HG03135 (cell line): Measurements from ENCODE around the gene FBXO48.

Experiments
- ATAC-seq: cut with Tn5 transposase; IDR thresholded peaks from one replicate; pipeline ENCODE4 v1.9.1; 2021; ENCODE audit warnings: mild to moderate bottlenecking, moderate library complexity; ENCODE audit not compliant: unreplicated experiment

The FBXO48 gene

DNA sequence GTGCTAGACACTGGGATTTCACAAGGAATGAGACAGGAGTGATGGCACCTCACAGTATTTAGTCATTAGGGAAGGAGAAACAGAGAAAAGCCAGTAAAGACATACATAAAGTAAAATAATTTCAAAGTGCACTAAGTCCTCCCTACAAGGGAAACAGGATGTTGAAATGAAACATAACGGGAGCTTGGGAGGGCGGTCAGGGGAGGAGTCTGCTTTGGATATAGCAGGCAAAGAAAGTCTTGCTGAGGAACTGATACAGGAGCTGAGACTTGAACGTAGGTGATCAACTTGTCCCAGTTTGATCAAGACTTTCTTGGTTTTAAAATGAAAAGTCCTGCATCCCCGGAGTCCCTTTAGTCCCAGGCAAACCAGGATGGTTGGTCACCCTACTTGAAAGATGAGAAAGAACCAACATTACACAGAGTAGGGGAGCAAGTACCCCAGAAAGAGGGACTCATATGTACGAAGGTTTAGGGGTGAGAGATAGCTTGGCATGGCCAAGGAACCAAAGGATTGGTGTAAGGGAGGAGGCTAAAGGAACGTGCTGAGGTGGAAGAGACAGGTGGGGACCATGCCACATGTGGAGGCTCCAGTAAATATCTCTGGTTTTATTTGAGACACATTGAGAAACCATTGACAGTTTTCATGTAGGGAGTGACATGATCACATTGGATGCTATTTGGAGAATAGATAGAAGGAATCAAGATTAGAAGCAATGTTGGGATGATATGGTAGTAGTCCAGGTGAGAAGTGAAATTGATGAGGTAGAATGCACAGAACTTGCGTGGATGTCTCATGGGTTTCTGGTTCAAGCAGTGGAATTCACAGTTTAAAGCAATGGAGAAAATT lies 28.4 kb downstream of the FBXO48 start:
- no peak for ATAC-seq

DNA sequence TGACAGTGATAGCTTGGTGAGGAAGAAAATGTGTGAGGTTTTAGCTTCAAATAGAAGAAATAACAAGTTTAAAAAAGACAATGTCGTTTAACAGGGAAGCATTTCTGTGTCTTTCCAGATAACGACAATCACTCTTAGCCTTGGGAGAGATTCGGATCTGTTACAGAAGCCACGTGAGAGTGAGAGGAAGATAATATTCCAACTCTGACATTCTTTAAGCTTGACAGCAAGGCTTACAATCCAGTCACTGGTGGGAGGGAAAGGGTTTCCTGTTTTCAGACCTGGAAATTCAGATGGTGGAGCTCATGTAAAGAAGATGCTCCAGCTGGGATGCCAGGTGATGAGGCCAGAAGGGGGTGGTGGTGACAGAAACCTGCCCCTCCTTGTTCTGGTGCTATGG lies 30.8 kb downstream of the FBXO48 start:
- no peak for ATAC-seq

DNA sequence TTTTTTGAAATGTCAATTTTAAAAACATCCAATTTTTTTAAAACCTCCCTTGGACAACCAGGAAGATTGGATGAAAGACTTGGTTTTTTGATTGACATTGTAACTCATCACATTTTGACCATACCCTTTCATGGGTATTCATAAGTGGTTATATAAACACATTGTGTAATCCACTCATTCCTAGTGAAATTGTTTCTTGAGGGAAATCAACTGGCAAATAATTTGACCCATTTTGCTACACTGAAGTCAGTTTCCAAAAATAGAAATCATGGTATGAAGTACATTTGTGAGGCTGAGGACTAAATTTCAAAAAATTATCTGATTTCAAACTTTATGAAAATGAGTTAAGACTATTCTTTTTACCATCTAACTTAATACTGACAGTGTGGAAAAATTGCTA lies 31.5 kb downstream of the FBXO48 start:
- no peak for ATAC-seq

DNA sequence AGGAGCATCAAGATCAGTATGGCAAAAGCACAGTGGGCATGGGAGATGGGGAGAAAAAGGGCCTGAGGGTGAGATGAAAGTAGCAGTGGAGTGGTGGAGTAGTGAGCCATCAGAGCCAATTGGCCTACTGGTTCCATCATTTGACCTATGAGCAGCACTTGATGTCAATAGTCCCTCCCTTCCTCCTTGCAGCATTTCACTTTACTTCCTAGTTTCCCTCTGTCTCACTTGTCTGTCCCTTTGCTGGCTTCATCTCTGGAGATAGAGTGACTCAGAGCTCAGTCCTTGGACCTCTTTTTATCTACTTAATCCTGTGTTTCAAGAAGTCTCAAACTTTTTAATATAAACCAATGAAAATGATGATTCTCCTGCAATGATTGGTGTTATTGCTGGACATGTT lies 32.1 kb downstream of the FBXO48 start:
- no peak for ATAC-seq

DNA sequence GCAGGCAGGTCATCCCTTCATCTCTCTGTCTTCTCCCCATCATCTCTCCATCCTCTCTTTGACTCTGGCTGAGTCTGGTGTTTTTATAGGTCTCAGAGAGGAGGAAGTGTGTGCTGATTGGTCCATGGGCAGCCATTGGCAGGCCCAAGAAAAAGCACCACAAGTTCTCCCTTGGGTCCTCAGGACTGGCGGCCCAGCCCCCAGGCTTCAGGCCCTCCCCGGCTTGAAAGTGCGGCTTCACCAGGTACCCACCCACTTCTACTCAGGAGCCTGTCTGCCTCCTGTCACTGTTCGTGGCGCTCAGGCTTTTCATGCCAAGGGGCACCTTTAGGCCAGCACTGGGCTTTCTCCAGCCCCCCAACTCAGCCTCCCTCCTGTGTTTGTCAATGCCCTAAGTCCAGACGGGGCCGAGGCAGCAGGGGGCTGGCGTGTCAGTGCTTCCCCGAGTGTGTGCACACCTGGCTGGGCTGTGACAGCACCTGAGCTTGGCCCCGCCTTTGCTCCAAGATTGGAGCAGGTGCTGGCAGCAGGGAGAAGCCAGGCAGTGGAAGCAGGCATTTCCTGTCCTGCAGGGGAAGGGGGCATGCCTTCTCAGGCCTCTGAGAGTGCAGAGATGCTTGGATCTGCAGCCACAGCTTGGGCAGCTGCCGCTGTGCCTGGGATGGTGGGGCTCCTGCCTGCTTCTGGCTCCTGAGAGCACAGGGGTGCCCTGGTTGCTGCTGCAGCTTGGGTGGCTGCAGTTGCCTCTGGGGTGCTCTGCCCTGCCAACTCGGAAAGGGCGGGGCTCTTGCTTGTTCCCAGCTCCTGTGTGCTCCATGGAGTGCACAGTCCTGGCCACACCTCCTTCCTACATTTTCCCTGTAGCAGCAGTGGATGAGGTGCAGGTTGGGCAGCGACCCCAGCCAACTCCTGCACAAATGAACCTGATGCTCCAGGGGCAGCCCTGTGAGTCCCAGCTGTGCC lies 34.1 kb downstream of the FBXO48 start:
- ATAC-seq, result no peak

DNA sequence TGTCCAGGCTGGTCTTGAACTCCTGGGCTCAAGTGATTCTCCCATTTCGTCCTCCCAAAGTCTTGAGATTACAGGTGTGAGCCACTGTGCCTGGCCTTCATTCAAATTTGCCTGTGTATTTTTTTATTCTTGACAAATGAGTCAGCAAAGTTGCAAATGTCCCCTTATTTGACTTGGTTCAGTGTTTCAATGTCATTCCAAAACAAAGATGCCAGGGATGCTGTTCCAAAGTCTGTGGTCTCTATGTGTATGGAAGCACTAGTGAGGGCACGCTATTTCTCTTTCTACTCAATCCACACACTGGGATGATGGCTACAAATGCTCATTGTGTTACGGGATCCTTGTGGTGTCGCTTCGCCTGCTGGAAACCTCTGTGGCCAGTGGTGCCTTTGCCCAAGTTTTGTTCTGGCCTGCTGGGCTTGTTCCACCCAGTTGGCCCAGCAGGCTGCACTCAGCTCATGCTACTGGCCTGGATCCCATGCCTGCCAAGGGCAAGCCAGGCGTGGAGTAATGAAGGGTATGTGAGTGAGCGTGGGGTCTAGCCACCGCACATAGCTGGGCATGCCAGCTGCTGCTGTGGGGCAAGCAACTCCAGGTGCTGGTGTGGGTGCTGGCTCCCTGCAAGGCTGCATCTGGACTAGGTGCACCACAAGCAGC lies 35.6 kb downstream of the FBXO48 start:
- no peak for ATAC-seq

DNA sequence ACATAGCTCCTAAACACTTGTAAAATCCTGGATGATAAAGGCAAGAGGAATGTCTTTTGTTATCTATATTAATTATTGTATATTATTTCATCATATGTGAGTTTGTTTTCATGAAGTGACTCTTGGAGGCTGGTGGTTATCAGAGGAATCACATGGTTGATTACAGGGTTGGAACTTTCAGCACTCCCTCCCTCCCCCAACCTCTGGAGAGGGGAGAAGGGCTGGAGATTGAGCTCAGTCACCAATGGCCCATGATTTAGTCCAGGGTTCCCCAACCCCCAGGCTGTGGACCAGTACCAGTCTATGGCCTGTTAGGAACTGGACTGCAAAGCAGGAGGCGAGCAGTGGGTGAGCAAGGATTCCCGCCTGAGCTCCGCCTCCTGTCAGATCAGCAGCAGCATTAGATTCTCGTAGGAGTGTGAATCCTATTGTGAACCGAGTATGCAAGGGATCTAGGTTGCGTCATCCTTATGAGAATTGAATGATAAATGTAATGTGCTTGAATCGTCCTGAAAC lies 37.7 kb downstream of the FBXO48 start:
- no peak for ATAC-seq

DNA sequence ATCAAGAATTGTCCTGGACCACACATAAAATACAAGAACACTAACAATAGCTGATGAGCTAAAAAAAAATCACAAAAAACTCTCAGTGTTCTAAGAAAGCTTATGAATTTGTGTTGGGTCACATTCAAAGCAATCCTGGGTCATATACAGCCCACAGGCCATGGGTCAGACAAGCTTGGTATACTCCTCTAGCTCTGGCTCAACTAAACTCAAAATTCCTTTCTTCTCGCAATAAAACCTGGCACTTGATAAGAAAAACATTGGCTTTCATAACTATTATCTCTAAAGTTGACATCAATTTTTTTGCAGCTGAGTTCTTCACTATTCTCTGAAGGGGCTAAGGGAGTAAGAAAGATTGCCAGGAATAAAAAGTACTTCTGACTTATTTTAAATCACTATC lies 38.3 kb downstream of the FBXO48 start:
- no peak for ATAC-seq

DNA sequence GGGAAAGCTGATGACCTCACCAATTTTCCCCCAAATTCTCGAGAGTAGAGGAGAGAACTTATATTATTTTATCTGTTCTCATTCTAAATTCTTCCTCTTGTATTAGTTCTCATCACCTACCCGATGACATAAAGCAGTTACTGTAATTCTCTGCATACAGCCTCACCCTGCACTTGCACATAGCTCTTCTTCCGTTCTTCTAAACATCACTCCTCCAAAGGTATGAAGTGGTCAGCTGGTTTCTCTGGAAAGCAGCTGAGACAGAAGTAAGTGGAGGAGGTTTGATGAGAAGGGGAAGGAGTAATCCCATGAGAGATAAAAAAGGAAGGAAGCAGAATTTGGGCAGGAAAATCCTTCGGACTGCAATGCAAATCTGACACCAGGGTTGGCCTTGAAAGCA lies 39.0 kb downstream of the FBXO48 start:
- no peak for ATAC-seq

DNA sequence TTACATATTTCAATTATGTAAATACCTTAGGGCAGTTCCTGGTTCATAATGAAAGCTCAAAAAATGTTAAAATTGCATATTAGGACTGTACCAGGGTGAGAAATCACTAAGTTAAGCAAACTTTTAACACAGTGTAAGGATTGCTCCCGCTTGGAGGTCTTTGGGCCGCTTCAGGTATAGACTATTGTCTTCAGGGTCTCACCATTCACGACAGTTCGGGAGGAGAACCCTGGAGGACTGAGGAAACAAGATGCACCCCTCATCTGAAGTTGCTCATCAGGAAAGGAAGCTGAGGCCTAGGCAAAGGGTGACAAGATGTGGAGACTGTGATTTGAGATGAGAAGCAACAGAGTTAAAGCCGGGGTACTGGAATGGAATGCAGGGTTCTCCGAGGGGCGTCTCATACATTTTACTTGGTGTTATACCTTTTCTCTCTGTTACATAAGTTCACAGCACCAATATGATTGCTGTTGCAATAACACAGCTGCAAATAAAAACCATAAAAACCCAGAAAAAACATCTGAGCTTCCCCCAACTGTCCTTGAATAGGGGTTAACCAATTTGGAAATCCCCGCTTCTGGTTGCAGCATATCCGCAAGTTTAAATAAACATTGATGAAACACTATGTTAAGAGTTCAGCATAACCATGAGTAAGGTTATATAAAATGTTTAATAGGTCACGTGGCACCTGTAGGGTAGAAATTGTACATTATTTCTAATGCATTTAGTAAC lies 40.1 kb downstream of the FBXO48 start:
- peak; percentile 39 for ATAC-seq

DNA sequence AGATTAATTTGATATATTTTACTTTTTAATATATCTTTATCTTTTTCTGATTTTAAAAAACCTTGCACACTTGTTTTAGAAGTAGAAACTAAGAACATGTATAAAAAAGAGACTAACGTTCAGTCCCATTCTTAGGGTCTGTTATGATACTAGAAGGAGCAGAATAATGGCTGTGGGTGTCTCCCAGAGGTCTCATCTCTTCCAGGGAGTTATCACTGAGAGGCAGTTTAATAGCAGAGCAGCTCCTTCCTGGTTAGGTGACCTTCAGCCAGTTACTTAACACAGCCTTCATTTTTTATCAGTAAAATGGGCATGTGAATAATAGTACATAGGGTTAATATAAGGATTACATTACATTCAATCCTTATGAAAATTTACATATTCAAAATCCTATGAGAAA lies 40.6 kb downstream of the FBXO48 start:
- no peak for ATAC-seq

DNA sequence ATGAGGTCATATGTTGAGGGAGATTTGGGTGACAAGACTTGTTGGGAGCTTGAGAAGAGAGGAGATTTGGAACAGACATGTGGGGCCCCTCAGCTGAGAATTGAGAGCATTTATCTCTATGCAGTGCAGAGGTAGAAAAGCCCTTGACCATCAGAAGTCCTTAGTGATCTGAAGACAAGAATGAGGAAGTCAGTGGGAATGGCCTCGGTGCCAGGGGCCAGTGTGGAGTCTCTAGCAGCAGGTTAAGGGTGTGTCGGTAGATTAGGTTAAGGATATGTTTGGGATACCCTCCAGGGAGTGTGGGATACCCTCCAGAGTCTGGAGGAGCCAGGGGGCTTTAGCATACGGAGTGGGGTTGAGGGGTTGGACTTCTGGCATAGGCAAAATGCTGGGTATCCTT lies 41.6 kb downstream of the FBXO48 start:
- ATAC-seq, result no peak

DNA sequence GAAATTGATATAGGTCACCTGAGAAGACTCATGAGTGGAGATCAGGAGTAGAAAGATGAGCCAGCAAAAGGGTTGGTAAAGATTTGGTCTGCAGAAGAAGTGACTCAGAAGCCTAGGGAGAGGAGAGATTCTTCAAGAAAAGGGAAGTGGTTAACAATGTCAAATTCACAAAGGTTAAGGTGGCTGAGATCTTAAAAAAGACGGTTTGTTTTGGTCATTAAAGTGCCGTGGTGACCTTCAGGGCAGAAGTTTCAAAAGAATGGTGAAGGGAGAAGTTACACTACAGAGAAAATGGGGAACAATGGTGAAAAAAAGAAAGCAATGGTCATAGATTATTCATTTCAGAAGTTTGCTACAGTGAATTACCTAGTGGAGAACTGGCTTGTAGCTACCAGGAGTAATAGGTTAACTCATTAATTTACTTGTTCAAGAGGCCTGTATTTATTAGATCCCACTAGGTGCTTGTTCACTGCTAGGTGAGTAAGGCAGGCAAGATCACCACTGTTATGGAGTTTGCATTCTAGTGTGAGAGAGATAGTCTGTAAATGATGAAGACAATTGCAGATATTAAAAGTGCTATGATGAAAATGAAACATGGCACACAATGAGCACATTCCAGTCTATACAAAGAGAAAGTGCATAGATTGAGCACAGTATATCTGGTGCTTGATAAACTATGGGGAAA lies 43.0 kb downstream of the FBXO48 start:
- peak; percentile 80 for ATAC-seq

DNA sequence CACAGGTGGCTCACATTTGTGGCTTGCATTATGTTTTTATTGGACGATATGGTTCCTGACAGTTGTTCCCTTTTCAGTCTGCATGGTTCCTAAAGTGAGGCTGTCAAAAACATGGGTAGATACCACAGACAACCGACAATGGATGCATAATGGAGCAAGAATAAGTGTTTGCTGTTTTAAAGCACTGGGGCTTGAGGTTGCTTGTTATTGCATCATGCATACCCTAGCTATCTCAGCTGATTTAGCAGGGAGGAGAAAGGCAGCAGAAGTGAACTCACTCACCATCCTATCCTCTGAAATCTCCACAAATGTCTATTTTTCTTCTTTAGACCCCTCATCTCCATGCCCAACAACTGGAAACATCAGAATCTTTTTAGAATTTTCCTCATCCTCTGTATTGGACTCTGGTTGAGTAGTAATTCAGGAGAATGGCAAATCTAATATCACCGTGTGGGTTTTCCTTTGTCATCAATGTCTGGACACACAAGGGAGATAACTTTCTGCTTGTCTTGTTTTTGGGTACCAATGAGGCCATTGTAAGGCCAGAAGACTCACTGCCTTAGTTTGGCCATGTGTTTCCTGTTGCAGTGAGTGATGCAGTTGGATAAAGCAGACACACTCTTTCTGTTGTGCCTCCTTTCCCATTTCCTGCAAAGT lies 46.7 kb downstream of the FBXO48 start:
- ATAC-seq, result no peak

DNA sequence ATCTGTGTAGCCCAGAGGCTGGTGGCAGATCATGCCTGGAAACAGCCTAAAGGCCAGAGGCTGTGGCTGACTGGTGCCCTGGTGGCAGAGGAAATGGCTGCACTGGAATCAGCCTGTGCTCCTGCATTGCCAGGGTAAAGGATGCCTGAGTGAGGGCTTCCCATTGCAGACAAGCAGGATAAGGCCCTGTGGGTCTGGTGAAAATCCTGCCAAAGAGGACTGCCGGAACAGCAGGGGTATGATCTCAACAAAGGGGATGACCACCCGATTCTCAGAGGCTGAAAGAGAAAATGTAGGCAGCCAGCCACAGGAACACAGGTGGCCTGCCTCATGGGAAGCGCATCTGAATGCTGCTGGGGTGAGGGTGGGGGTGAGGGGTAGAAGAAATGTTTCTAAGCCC lies 48.2 kb downstream of the FBXO48 start:
- no peak for ATAC-seq

DNA sequence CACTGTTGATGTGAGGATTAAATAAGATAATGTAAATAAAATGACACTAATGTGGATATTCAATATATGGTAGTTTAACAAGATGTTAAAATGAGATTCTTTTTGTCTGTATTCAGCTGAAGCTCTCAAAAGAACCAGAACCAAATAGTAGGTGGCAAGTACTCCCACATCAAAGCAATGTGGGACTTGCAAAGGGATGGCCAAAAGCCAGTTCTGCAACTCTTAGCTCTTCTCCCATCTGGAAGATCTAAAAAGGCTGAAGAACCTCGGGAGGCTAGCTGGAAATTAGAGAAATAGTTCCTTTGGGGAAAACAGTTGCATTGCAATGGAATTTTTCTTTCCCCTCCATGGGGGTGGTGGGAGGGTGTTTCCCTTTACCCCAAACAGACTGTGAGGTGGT lies 48.7 kb downstream of the FBXO48 start:
- no peak for ATAC-seq

DNA sequence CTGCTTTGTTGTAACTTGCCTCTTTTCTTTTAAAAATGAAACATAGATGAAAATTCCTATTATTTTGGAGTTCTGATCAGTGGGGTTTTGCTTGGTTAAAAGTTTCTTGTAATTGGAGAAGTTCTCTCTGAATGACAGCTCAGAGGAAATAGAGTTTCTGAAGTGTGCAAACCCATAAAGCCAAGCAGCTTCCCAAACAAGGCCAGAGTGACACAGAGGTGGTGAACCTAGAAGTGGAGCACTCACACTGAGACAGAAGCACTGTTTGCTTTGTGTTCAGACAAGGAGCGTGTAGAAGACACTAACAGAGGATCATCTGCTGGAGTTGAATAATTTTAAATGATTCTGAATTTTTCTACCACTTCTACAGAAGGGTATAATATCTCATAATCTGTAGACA lies 49.2 kb downstream of the FBXO48 start:
- ATAC-seq, result no peak

DNA sequence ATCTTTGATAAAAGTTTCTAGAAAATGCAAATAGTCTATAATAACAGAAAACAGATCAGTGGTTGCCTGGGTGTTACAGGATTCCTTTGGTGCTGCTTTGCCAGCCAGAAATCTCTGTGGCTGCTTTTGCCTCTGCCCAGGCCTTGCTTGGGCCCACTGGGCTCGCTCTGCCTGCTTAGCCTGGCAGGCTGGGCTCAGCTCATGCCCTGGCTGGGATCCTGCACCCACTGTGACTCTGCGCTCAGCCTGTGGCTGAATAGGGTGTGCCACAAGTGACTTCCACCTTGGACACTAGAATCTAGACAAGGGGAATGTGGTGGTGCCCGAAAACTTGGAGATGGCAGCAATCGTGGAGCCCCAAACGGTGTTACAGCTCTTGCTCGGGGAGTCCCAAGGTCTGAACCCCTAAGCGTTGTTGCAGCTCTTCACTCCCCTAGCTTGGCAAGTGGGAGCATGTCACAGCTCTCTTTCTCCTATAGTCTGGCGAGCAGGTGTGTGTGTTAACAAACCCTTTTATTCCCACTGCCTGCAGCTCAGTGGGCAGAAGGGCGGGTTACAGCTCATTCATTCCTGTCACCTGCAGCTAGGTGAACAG lies 50.9 kb downstream of the FBXO48 start:
- ATAC-seq, result no peak

DNA sequence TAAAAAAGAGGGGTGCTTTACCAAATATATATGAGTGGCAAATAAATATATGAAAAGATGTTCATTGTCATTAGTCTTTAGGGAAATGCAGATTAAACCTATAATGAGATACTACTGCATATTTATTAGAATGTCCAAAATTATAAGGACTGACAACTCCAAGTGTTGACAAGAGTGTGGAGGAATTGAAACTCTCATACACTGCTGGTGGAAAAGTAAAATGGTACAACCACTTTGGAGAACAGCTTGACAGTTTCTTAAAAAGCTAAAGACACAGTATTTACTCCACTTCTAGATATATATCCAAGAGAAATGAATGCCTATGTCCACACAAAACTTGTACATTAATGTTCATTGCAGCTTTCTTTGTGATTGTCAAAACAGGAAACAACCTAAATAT lies 51.6 kb downstream of the FBXO48 start:
- ATAC-seq, result no peak
